ENCODE data around the gene CAMK2A. TPM values are rescaled to one million over a fixed set of nuclear protein-coding genes. Genes with fewer than 3 reads are reported as not detected.

CAMK2A gene
- total RNA-seq, 4 donors from 2014 or later, result 1.4 to 6.9 (median 3.6) TPM

GRCh38 chr5:150239099-150239793 is 50.3 kb downstream of the CAMK2A start:
- peaks cover 0 to 11% of the 10 kb centered on the region in 2 donors for H3K36me3 ChIP-seq
- no peaks in the 10 kb centered on the region for H3K9me3 ChIP-seq
- TF ChIP-seq, protein P1, sequence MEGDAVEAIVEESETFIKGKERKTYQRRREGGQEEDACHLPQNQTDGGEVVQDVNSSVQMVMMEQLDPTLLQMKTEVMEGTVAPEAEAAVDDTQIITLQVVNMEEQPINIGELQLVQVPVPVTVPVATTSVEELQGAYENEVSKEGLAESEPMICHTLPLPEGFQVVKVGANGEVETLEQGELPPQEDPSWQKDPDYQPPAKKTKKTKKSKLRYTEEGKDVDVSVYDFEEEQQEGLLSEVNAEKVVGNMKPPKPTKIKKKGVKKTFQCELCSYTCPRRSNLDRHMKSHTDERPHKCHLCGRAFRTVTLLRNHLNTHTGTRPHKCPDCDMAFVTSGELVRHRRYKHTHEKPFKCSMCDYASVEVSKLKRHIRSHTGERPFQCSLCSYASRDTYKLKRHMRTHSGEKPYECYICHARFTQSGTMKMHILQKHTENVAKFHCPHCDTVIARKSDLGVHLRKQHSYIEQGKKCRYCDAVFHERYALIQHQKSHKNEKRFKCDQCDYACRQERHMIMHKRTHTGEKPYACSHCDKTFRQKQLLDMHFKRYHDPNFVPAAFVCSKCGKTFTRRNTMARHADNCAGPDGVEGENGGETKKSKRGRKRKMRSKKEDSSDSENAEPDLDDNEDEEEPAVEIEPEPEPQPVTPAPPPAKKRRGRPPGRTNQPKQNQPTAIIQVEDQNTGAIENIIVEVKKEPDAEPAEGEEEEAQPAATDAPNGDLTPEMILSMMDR (IDR thresholded peaks at IDR 0.05), result no peak
- TF ChIP-seq POLR2AphosphoS5 (IDR thresholded peaks at IDR 0.05) (no peak), EP300 (IDR thresholded peaks at IDR 0.05) (no peak), POLR2A (IDR thresholded peaks at IDR 0.05) (no peak)
- H3K4me3 ChIP-seq, result no peak overlapping the region
- H3K4me1 ChIP-seq, result peaks cover 0 to 9% (median 0%) of the 10 kb centered on the region in 3 donors
- H3K27ac ChIP-seq, result no peak overlapping the region
- H3K27me3 ChIP-seq, result no peaks in the 10 kb centered on the region
- WGBS, 2 donors (ENCODE audit: low coverage in 1 of 2), result 91 to 100% methylated on average over 2 to 13 of the region's 21 CpGs
- no peak for ATAC-seq

GRCh38 chr5:150238646-150239045 is 50.9 kb downstream of the CAMK2A start:
- no peaks in the 10 kb centered on the region for H3K9me3 ChIP-seq
- WGBS, 2 donors (ENCODE audit: low coverage in 1 of 2), result no CpG with 5 or more reads among the region's 10 CpGs

GRCh38 chr5:150236981-150237754 is 52.4 kb downstream of the CAMK2A start:
- no peak for TF ChIP-seq EP300 (IDR thresholded peaks at IDR 0.05)
- no peak for TF ChIP-seq POLR2A (IDR thresholded peaks at IDR 0.05)
- no peak for TF ChIP-seq POLR2AphosphoS5 (IDR thresholded peaks at IDR 0.05)
- TF ChIP-seq, protein P1 (IDR thresholded peaks at IDR 0.05), result no peak
- Histone ChIP-seq H3K36me3 (peaks cover 0 to 11% of the 10 kb centered on the region in 2 donors), H3K4me3 (no peak overlapping the region), H3K27ac (no peak overlapping the region), H3K9me3 (no peaks in the 10 kb centered on the region), H3K4me1 (no peaks in the 10 kb centered on the region), H3K27me3 (no peaks in the 10 kb centered on the region)
- no peak for ATAC-seq
- 85 to 88% methylated on average over 4 to 5 of the region's 15 CpGs for WGBS, 2 donors (ENCODE audit: low coverage in 1 of 2)

More at GRCh38 chr5:150238646-150239045, 50.9 kb downstream of the CAMK2A start:
- TF ChIP-seq POLR2AphosphoS5 (IDR thresholded peaks at IDR 0.05) (no peak), EP300 (IDR thresholded peaks at IDR 0.05) (no peak), POLR2A (IDR thresholded peaks at IDR 0.05) (no peak)
- TF ChIP-seq, protein P1 (IDR thresholded peaks at IDR 0.05), result no peak
- no peak for ATAC-seq
- H3K36me3 ChIP-seq, result peaks cover 0 to 11% of the 10 kb centered on the region in 2 donors
- H3K4me3 ChIP-seq, result no peak overlapping the region
- H3K27me3 ChIP-seq, result no peaks in the 10 kb centered on the region
- no peak overlapping the region for H3K27ac ChIP-seq
- peaks cover 0 to 3% (median 0%) of the 10 kb centered on the region in 3 donors for H3K4me1 ChIP-seq

- Histone ChIP-seq H3K9me3 (no peaks in the 10 kb centered on the region), H3K27me3 (no peaks in the 10 kb centered on the region), H3K27ac (no peak overlapping the region), H3K4me1 (no peaks in the 10 kb centered on the region), H3K36me3 (peaks cover 0 to 11% of the 10 kb centered on the region in 2 donors), H3K4me3 (no peak overlapping the region)
- no peak for ATAC-seq
- 91 to 94% methylated on average over 2 of the region's 2 CpGs for WGBS, 2 donors (ENCODE audit: low coverage in 1 of 2)
- TF ChIP-seq POLR2AphosphoS5 (IDR thresholded peaks at IDR 0.05) (no peak), POLR2A (IDR thresholded peaks at IDR 0.05) (no peak), EP300 (IDR thresholded peaks at IDR 0.05) (no peak)
- TF ChIP-seq, protein P1 (IDR thresholded peaks at IDR 0.05), result no peak
These were observed 53.3 kb downstream of the CAMK2A start for GRCh38 chr5:150236313-150236712.

All from gastroesophageal sphincter (tissue), 4 donors.